Stimulated activated CD4-positive, alpha-beta T cell treated with anti-CD3 and anti-CD28 coated beads, Interleukin-4, amount 100 ng/mL, for 4 hours (primary cell): ENCODE results near the gene CD300E.
"Not testable (repeated sequence)": the region's sequence is repeated elsewhere in the genome, so short reads cannot be mapped to it uniquely, and the experiment has no call there.

Source experiments
- DNase-seq, 2 experiments: peaks; one replicate each; pipeline ENCODE4 v3.0.0-alpha.2; 2020

The CD300E gene

GRCh38 chr17:74597069-74597790, 26.3 kb downstream of the CD300E start:
- DNase-seq = no peak

GRCh38 chr17:74595037-74595750, 28.3 kb downstream of the CD300E start:
- DNase-seq = no peak

GRCh38 chr17:74592087-74592990, 31.2 kb downstream of the CD300E start, which contains the start of gene CD300LD:
Gene CD300LD, minus strand, starts transcription at chr17:74592283. Its CDS starts 81 bp downstream, at chr17:74592202.
- no peak for DNase-seq

- DNase-seq = no peak
Measured at GRCh38 chr17:74591503-74591902, 32.0 kb downstream of the CD300E start.

GRCh38 chr17:74585711-74586110, 37.8 kb downstream of the CD300E start:
- DNase-seq = no peak

- DNase-seq = no peak
Measured at GRCh38 chr17:74584292-74585060, 39.1 kb downstream of the CD300E start.

GRCh38 chr17:74582633-74583032, 40.9 kb downstream of the CD300E start:
- no peak for DNase-seq

- DNase-seq = no peak
Measured at GRCh38 chr17:74579900-74580299, 43.6 kb downstream of the CD300E start.

GRCh38 chr17:74578979-74579378, 44.6 kb downstream of the CD300E start:
- DNase-seq = no peak

- DNase-seq = no peak
Measured at GRCh38 chr17:74574489-74575142, 48.9 kb downstream of the CD300E start.

GRCh38 chr17:74573635-74574034, 49.9 kb downstream of the CD300E start:
- not testable (repeated sequence) for DNase-seq

- DNase-seq = no peak
Measured at GRCh38 chr17:74573169-74573568, 50.4 kb downstream of the CD300E start.

GRCh38 chr17:74571621-74572270, 51.8 kb downstream of the CD300E start:
- DNase-seq = no peak

- DNase-seq = no peak
Measured at GRCh38 chr17:74569020-74570003, 54.2 kb downstream of the CD300E start.

GRCh38 chr17:74568106-74568873, 55.2 kb downstream of the CD300E start:
- DNase-seq = no peak

GRCh38 chr17:74567397-74567796, 56.1 kb downstream of the CD300E start, which contains the start of gene CD300H:
Gene CD300H, minus strand, starts transcription at chr17:74567509.
- DNase-seq = no peak

- no peak for DNase-seq
Measured at GRCh38 chr17:74566132-74566753, 57.3 kb downstream of the CD300E start.

- no peak for DNase-seq
Measured at GRCh38 chr17:74565126-74565525, 58.4 kb downstream of the CD300E start.

GRCh38 chr17:74563358-74563757, 60.2 kb downstream of the CD300E start:
- no peak for DNase-seq
